ENCODE results near the gene DIS3L2.

The DIS3L2 gene

GRCh38 chr2:232261776-232262175, 300.3 kb downstream of the DIS3L2 start:
- DNase-seq (ENCODE audit: low read depth), result no peak
- H3K4me3 ChIP-seq (ENCODE audit: low read depth, low read length), result no peak overlapping the region
- no peak for TF ChIP-seq CTCF (conservative IDR thresholded peaks at IDR 0.05; ENCODE audit: low read depth, low read length)

- DNase-seq (ENCODE audit: low read depth), result no peak
- no peak overlapping the region for H3K4me3 ChIP-seq (ENCODE audit: low read depth, low read length)
- TF ChIP-seq CTCF (conservative IDR thresholded peaks at IDR 0.05; ENCODE audit: low read depth, low read length), result no peak
These were observed 301.8 kb downstream of the DIS3L2 start for GRCh38 chr2:232263295-232263694.

- DNase-seq (ENCODE audit: low read depth), result no peak
- no peak overlapping the region for H3K4me3 ChIP-seq (ENCODE audit: low read depth, low read length)
- no peak for TF ChIP-seq CTCF (conservative IDR thresholded peaks at IDR 0.05; ENCODE audit: low read depth, low read length)
These were observed 302.6 kb downstream of the DIS3L2 start for GRCh38 chr2:232264081-232264480.

DNA sequence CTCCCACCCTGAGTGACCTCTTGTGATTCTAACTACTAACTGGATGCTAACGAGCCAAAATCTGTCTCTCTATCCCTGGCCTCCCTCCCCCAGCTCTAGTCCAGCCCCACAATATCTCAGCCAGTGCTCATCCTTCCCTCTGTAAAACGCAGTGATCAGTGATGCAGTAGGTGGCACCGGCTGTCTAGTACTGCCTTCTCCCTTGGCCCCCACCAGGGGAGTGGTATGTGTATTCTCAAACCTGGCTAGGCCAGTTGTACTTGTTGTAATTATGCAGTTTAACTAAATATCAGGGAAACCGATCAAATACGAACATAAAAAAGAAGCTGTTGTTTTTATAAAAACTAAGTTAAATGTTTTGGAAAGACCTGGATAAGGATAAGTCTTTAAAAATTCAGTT, 303.8 kb downstream of the DIS3L2 start:
- no peak for TF ChIP-seq CTCF (conservative IDR thresholded peaks at IDR 0.05; ENCODE audit: low read depth, low read length)
- H3K4me3 ChIP-seq (ENCODE audit: low read depth, low read length), result no peak overlapping the region
- DNase-seq (ENCODE audit: low read depth), result no peak

DNA sequence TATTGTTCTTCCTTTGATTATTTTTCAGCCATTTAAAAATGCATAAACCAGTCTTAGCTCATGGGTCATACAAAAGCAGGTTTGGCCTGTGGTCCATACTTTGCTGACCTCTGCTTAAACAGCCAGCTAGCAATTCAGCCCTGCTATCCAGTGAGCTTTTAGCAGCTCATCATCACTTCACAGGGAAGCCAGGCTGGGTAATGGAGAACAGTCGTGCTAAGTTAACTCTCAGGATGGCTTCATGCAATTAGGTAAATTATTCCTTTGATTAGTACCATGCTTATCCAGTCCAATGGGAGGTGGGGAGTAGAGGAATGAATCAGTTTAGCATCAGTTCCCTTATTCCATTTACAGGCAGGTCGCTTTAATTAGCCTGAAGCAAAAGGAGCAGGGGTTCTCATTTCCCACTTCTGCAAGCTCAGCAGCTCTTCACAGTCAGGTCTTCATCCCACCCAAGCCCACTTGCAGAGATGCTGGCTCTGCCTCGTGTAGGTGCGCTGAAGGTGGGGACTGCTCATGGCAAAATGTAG, 307.2 kb downstream of the DIS3L2 start:
- no peak for TF ChIP-seq CTCF (conservative IDR thresholded peaks at IDR 0.05; ENCODE audit: low read depth, low read length)
- no peak overlapping the region for H3K4me3 ChIP-seq (ENCODE audit: low read depth, low read length)
- no peak for DNase-seq (ENCODE audit: low read depth)

- H3K4me3 ChIP-seq (ENCODE audit: low read depth, low read length), result no peak overlapping the region
- TF ChIP-seq CTCF (conservative IDR thresholded peaks at IDR 0.05; ENCODE audit: low read depth, low read length), result no peak
- DNase-seq (ENCODE audit: low read depth), result no peak
These were observed 308.4 kb downstream of the DIS3L2 start for GRCh38 chr2:232269867-232270266.

DNA sequence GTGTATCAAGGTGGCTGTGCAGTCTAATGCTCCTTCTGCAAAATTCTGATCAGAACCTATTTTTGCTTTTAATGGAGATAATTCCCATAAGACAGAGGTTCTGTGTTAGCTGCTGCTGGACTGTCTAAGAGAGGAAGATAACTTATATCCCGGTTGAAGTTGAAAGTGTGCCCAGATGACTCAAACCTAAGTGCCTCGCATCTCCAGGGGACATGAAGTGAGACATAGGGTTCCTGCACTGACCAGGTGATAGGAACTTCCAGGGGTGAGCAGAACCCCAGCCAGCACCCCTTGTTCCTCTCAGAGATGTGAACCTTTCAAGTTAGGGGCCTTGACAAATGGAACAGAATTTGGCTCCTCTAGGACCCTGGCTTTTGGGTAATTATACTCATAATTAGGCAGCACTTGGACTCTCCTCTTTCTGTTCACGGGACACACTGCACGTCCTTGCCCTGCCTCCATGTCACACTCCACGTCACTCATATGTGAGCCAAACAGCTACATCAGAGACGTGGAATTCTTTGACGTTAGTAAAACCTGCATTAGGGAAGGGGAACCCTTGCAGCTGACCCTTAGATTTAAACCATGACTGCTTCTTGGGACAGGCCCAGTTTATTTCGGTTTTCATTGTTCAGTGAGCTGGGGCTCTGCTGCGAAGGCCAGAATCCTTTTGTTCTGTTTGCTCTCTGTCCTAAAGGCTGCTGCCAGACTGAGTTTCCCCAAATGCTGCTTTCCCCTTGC, 312.6 kb downstream of the DIS3L2 start:
- TF ChIP-seq CTCF (conservative IDR thresholded peaks at IDR 0.05; ENCODE audit: low read depth, low read length), result no peak
- DNase-seq (ENCODE audit: low read depth), result no peak
- H3K4me3 ChIP-seq (ENCODE audit: low read depth, low read length), result no peak overlapping the region

All from choroid plexus epithelial cell (primary cell).